H1 (cell line): ENCODE results near the gene NDUFB11. TPM values are rescaled to one million over a fixed set of nuclear protein-coding genes. Genes with fewer than 3 reads are reported as not detected.

Experiments used
- CTCF ChIA-PET: fragments of 300-600 bp; sonication (Branson Sonifier 250); formaldehyde crosslinking; loops from one replicate; lab custom pipeline; 2021; ENCODE audit not compliant: partially characterized antibody; lab: Charles Lee
- POLR2A ChIA-PET: fragments of 300-600 bp; sonication (Branson Sonifier 250); formaldehyde crosslinking; loops from one replicate; lab custom pipeline; 2021; ENCODE audit warnings: inconsistent platforms; ENCODE audit not compliant: partially characterized antibody; lab: Charles Lee
- DNase-seq, 2 experiments: peaks; one replicate each; pipeline versions ENCODE4 v3.0.0 to v3.0.0-alpha.2; 2010 to 2022; ENCODE audit warnings: low spot score in 2 of 2, low read depth in 1 of 2, mixed read lengths in 1 of 2
- FAIRE-seq: peaks from 2 replicates; lab custom pipeline; 2011; peaks lifted over from hg19 to GRCh38; lab: Jason Lieb, UNC
- H2AFZ ChIP-seq: 2 replicates; pipeline ENCODE4 v1.8.1; 2012; ENCODE audit warnings: low read length, inconsistent platforms
- H2AK5ac ChIP-seq: 2 replicates; pipeline ENCODE4 v1.6.1; 2013; ENCODE audit warnings: low read depth, low read length
- H2BK120ac ChIP-seq: replicated peaks from 2 replicates; pipeline ENCODE3; 2013; ENCODE audit warnings: low read depth, low read length, inconsistent platforms
- H2BK12ac ChIP-seq: 2 replicates; pipeline ENCODE4 v1.6.1; 2013; ENCODE audit warnings: low read depth, low read length
- H2BK15ac ChIP-seq: 2 replicates; pipeline ENCODE4 v1.6.1; 2013; ENCODE audit warnings: low read length
- H2BK20ac ChIP-seq: 2 replicates; pipeline ENCODE4 v1.6.1; 2013; ENCODE audit warnings: low read length
- H2BK5ac ChIP-seq: 2 replicates; pipeline ENCODE4 v1.6.1; 2013; ENCODE audit warnings: low read depth, low read length
- H3K14ac ChIP-seq: 2 replicates; pipeline ENCODE4 v1.6.1; 2013; ENCODE audit warnings: inconsistent platforms; ENCODE audit not compliant: insufficient read length
- H3K18ac ChIP-seq: 2 replicates; pipeline ENCODE4 v1.6.1; 2013; ENCODE audit warnings: low read length; ENCODE audit errors: extremely low read depth
- H3K23ac ChIP-seq: 2 replicates; pipeline ENCODE4 v1.6.1; 2013; ENCODE audit warnings: inconsistent platforms; ENCODE audit not compliant: insufficient read length
- H3K23me2 ChIP-seq: 2 replicates; pipeline ENCODE4 v1.6.1; 2013; ENCODE audit warnings: low read depth, low read length
- H3K27ac ChIP-seq: 2 replicates; pipeline ENCODE4 v1.6.1; 2011; ENCODE audit warnings: low read depth, low read length, inconsistent platforms
- H3K27me3 ChIP-seq, 4 experiments: replicated peaks in 1 of 4; 1 replicate in 1 of 4; 2 replicates in 3 of 4; pipeline versions ENCODE4 v1.6.1 to v1.8.1; 2011 to 2013; ENCODE audit warnings: low read length in 3 of 4, mild to moderate bottlenecking in 3 of 4, inconsistent platforms in 2 of 4, mixed read lengths in 2 of 4, moderate library complexity in 1 of 4; ENCODE audit not compliant: control insufficient read depth in 3 of 4, insufficient read depth in 3 of 4; ENCODE audit errors: extremely low read depth in 1 of 4
- H3K36me3 ChIP-seq, 4 experiments: 2 replicates each; pipeline versions ENCODE4 v1.6.1 to v1.8.1; 2011 to 2013; ENCODE audit warnings: mild to moderate bottlenecking in 4 of 4, low read length in 3 of 4, moderate library complexity in 2 of 4, control low read depth in 1 of 4, inconsistent platforms in 1 of 4; ENCODE audit not compliant: insufficient read depth in 4 of 4, control insufficient read depth in 2 of 4
- H3K4ac ChIP-seq: replicated peaks from 2 replicates; pipeline ENCODE3; 2013; ENCODE audit warnings: low read length, low read depth, mixed read lengths, inconsistent platforms; ENCODE audit not compliant: insufficient read length
- H3K4me1 ChIP-seq, 4 experiments: replicated peaks in 1 of 4; 1 replicate in 1 of 4; 2 replicates in 3 of 4; pipeline versions ENCODE4 v1.6.1 to v1.8.1; 2011 to 2013; ENCODE audit warnings: low read length in 3 of 4, inconsistent platforms in 2 of 4, mixed read lengths in 1 of 4; ENCODE audit not compliant: insufficient read depth in 4 of 4, control insufficient read depth in 3 of 4
- H3K4me2 ChIP-seq, 2 experiments: 2 replicates each; pipeline versions ENCODE4 v1.6.1 to v1.8.1; 2011 to 2013; ENCODE audit warnings: low read depth in 2 of 2, low read length in 2 of 2, control low read depth in 1 of 2, inconsistent platforms in 1 of 2, mild to moderate bottlenecking in 1 of 2; ENCODE audit not compliant: insufficient read depth in 1 of 2
- H3K4me3 ChIP-seq, 4 experiments: fragments of 200-600, 300-600 bp in 1 of 4; sonication (generic), shearing (Covaris generic), sonication (Bioruptor Twin) in 1 of 4; 2 replicates each; pipeline versions ENCODE4 v1.5.1 to v1.8.1; 2011 to 2016; ENCODE audit warnings: low read length in 4 of 4, low read depth in 3 of 4, control low read depth in 2 of 4, inconsistent platforms in 2 of 4, mild to moderate bottlenecking in 2 of 4, mixed read lengths in 1 of 4, moderate library complexity in 1 of 4; ENCODE audit not compliant: insufficient read depth in 2 of 4; ENCODE audit errors: extremely low read depth in 1 of 4
- H3K56ac ChIP-seq: replicated peaks from 2 replicates; pipeline ENCODE3; 2013; ENCODE audit warnings: low read depth, mild to moderate bottlenecking, mixed read lengths, low read length, inconsistent platforms; ENCODE audit not compliant: insufficient read length
- H3K79me1 ChIP-seq: 2 replicates; pipeline ENCODE4 v1.6.1; 2013; ENCODE audit warnings: low read depth, low read length, control low read depth
- H3K79me2 ChIP-seq, 2 experiments: 2 replicates each; pipeline versions ENCODE4 v1.6.1 to v1.8.1; 2012 to 2013; ENCODE audit warnings: low read length in 2 of 2, mild to moderate bottlenecking in 2 of 2, inconsistent platforms in 1 of 2; ENCODE audit not compliant: insufficient read depth in 2 of 2, control insufficient read depth in 1 of 2
- H3K9ac ChIP-seq, 4 experiments: replicated peaks in 1 of 4; 1 replicate in 1 of 4; 2 replicates in 3 of 4; pipeline versions ENCODE4 v1.6.1 to v1.8.1; 2011 to 2013; ENCODE audit warnings: low read depth in 3 of 4, low read length in 3 of 4, control low read depth in 2 of 4, mild to moderate bottlenecking in 2 of 4, moderate library complexity in 2 of 4, inconsistent platforms in 1 of 4; ENCODE audit errors: extremely low read depth in 1 of 4
- H3K9me3 ChIP-seq, 2 experiments: 2 replicates each; pipeline versions ENCODE4 v1.6.1 to v1.8.1; 2012 to 2013; ENCODE audit warnings: mild to moderate bottlenecking in 2 of 2, moderate library complexity in 2 of 2, control low read depth in 1 of 2, inconsistent platforms in 1 of 2, low read depth in 1 of 2, low read length in 1 of 2, mixed read lengths in 1 of 2; ENCODE audit not compliant: insufficient read depth in 2 of 2
- H4K20me1 ChIP-seq, 2 experiments: replicated peaks in 1 of 2; 2 replicates each; pipeline versions ENCODE3 to v1.8.1; 2011 to 2013; ENCODE audit warnings: inconsistent platforms in 2 of 2, low read length in 2 of 2, mild to moderate bottlenecking in 1 of 2; ENCODE audit not compliant: insufficient read depth in 2 of 2, control insufficient read depth in 1 of 2
- H4K5ac ChIP-seq: 2 replicates; pipeline ENCODE4 v1.6.1; 2013; ENCODE audit warnings: low read length, low read depth, mixed read lengths, inconsistent platforms; ENCODE audit not compliant: insufficient read length
- H4K8ac ChIP-seq: 2 replicates; pipeline ENCODE4 v1.8.0; 2013; ENCODE audit warnings: mild to moderate bottlenecking, moderate library complexity, low read length, inconsistent platforms; ENCODE audit not compliant: insufficient read depth; ENCODE audit errors: extremely low read depth
- H4K91ac ChIP-seq: replicated peaks from 2 replicates; pipeline ENCODE3; 2013; ENCODE audit warnings: low read length, mixed read lengths, inconsistent platforms; ENCODE audit not compliant: insufficient read length
- ASH2L ChIP-seq: fragments of 200-600, 300-600 bp; sonication (generic); IDR thresholded peaks from one replicate; pipeline ENCODE4 v1.7.1; 2017; ENCODE audit warnings: low read length
- ATF2 ChIP-seq: IDR thresholded peaks from 2 replicates; pipeline ENCODE4 v1.6.1; 2012; ENCODE audit warnings: low read length, inconsistent platforms
- CHD2 ChIP-seq: IDR thresholded peaks from 2 replicates; pipeline ENCODE4 v1.6.1; 2012; ENCODE audit warnings: low read length, improper control_type of control experiment
- GTF2F1 ChIP-seq: IDR thresholded peaks from 2 replicates; pipeline ENCODE4 v1.6.1; 2012; ENCODE audit warnings: low read depth, low read length, improper control_type of control experiment, borderline replicate concordance
- NANOG ChIP-seq: IDR thresholded peaks from 2 replicates; pipeline ENCODE4 v1.6.1; 2011; ENCODE audit warnings: low read length, low read depth, mild to moderate bottlenecking, inconsistent platforms; ENCODE audit not compliant: insufficient read depth, poor library complexity, severe bottlenecking
- SUZ12 ChIP-seq: fragments of 200-600 bp; sonication (generic); IDR thresholded peaks from 2 replicates; pipeline ENCODE4 v1.6.1; 2012; ENCODE audit warnings: mild to moderate bottlenecking, inconsistent platforms, low read length, moderate library complexity, mixed read lengths
- TAF7 ChIP-seq: optimal IDR thresholded peaks from 2 replicates; pipeline ENCODE3; 2011; ENCODE audit warnings: low read depth, mild to moderate bottlenecking, inconsistent platforms, low read length, moderate library complexity, borderline replicate concordance
- TCF12 ChIP-seq: IDR thresholded peaks from 2 replicates; pipeline ENCODE4 v1.6.1; 2011; ENCODE audit warnings: low read depth, mild to moderate bottlenecking, low read length
- WGBS, 2 experiments: shearing (Covaris generic) in 1 of 2; methylation state at CpG; one replicate each; pipeline versions ENCODE4 v1.1.6 to v1.1.7; 2013 to 2015; ENCODE audit warnings: low lambda C conversion rate in 2 of 2, mixed read lengths in 2 of 2, inconsistent platforms in 1 of 2, low coverage in 1 of 2, missing lambda C conversion rate in 1 of 2; ENCODE audit not compliant: insufficient replicate concordance in 2 of 2, insufficient coverage in 1 of 2, insufficient read length in 1 of 2; ENCODE audit errors: extremely low coverage in 1 of 2, missing lambda C conversion rate in 1 of 2; 5-methylcytosine and 5-hydroxymethylcytosine counted together
- polyA plus RNA-seq, 7 experiments: library from polyadenylated mRNA; depleted of rRNA in 3 of 7; stranded (reverse) in 5 of 7; unstranded in 2 of 7; fragments of >200 nt in 5 of 7; fragments of 200-250 nt in 2 of 7; gene quantifications; 1 replicate in 5 of 7; 2 replicates in 1 of 7; 4 replicates in 1 of 7; pipeline versions ENCODE4 v1.2.1 to v1.2.3, GENCODE V29; 2011 to 2013; ENCODE audit warnings: missing spikeins in 2 of 7, mixed read lengths in 2 of 7
- total RNA-seq: library from RNA; stranded (reverse); fragmentation: NEBNext Ultra II Directional; extraction: Animal tissue kit (Norgen Biotek cat#: 25700); gene quantifications from 2 replicates; pipeline ENCODE4 v1.2.1, GENCODE V29; 2021

Gene NDUFB11
- total and polyA plus RNA-seq, 2 of the 8 experiments (the other 6 are each of a cell fraction or from before 2014, with no cell fraction given), result 120 to 131 TPM

GRCh38 chrX:47172549-47172948 is 28.0 kb upstream of the NDUFB11 start:
- ChIA-PET POLR2A (interaction anchor here (0.9 kb wide), 1 partner anchor 16 kb away, joined by 3 read pairs; no protein-coding TSS in a partner anchor), CTCF (no interaction called here)
- H4K5ac ChIP-seq, result no peak overlapping the region
- no peak overlapping the region for H3K27ac ChIP-seq
- WGBS, 2 experiments, result 91% methylated on average over 7 of the region's 7 CpGs; no CpG with 5 or more reads in 1 of the 2 experiments
- H3K23me2 ChIP-seq, result no peaks in the 10 kb centered on the region
- no peak overlapping the region for H3K18ac ChIP-seq
- H3K4me1 ChIP-seq, result no peaks in the 10 kb centered on the region
- H3K27me3 ChIP-seq, result no peaks in the 10 kb centered on the region
- H2AFZ ChIP-seq, result no peak overlapping the region
- no peak overlapping the region for H2BK120ac ChIP-seq
- H2BK20ac ChIP-seq, result no peak overlapping the region
- no peak overlapping the region for H2AK5ac ChIP-seq
- H4K8ac ChIP-seq, result no peak overlapping the region
- H3K79me2 ChIP-seq, result no peaks in the 10 kb centered on the region
- H4K91ac ChIP-seq, result no peak overlapping the region
- no peak overlapping the region for H3K4me3 ChIP-seq
- H2BK15ac ChIP-seq, result no peak overlapping the region
- H3K9me3 ChIP-seq, result no peaks in the 10 kb centered on the region
- peaks cover 2 to 36% (median 21%) of the 10 kb centered on the region in 4 experiments; a peak in 7 of 8 replicates for H3K36me3 ChIP-seq
- no peak overlapping the region for H3K4me2 ChIP-seq
- H3K79me1 ChIP-seq, result no peaks in the 10 kb centered on the region; the same call in 1 of the 2 replicates
- no peak overlapping the region for H3K56ac ChIP-seq
- no peak overlapping the region for H2BK5ac ChIP-seq
- DNase-seq, result no peak
- H4K20me1 ChIP-seq, result peaks cover 0 to 4% of the 10 kb centered on the region in 2 experiments
- no peak for FAIRE-seq
- no peak overlapping the region for H3K14ac ChIP-seq
- H2BK12ac ChIP-seq, result no peak overlapping the region
- H3K4ac ChIP-seq, result no peak overlapping the region
- H3K23ac ChIP-seq, result no peak overlapping the region
- no peak overlapping the region for H3K9ac ChIP-seq
- no peak for TF ChIP-seq ASH2L
- TF ChIP-seq TCF12, result no peak
- no peak for TF ChIP-seq ATF2
- no peak for TF ChIP-seq NANOG
- TF ChIP-seq TAF7, result no peak
- no peak for TF ChIP-seq CHD2
- TF ChIP-seq SUZ12, result no peak
- no peak for TF ChIP-seq GTF2F1
